Neural cell (in vitro differentiated cells): Measurements from ENCODE around the gene SH3RF2. TPM values are rescaled to one million over a fixed set of nuclear protein-coding genes. Genes with fewer than 3 reads are reported as not detected.

Source experiments
- H2AFZ ChIP-seq: fragments of 200-600, 300-800 bp; sonication (generic), shearing (Covaris generic); 2 replicates; pipeline ENCODE4 v1.6.0; 2014; ENCODE audit warnings: low read depth, mild to moderate bottlenecking, antibody characterized with exemption, low read length, moderate library complexity
- H3F3A ChIP-seq: fragments of 200-600 bp; shearing (Covaris generic); 2 replicates; pipeline ENCODE4 v1.6.1; 2016; ENCODE audit warnings: mild to moderate bottlenecking, moderate library complexity, mixed read lengths, antibody characterized with exemption, low read length; ENCODE audit not compliant: insufficient read depth, poor library complexity, severe bottlenecking
- H3K27ac ChIP-seq: fragments of 200-600, 300-800 bp; sonication (generic), shearing (Covaris generic); 2 replicates; pipeline ENCODE4 v1.5.1; 2014; ENCODE audit warnings: mild to moderate bottlenecking, low read length, moderate library complexity
- H3K27me3 ChIP-seq: fragments of 300-800, 200-600 bp; sonication (generic), shearing (Covaris generic); 2 replicates; pipeline ENCODE4 v1.6.0; 2014; ENCODE audit warnings: mild to moderate bottlenecking, low read depth, low read length, moderate library complexity; ENCODE audit not compliant: insufficient read depth
- H3K36me3 ChIP-seq: fragments of 300-800, 200-600 bp; sonication (generic), shearing (Covaris generic); 2 replicates; pipeline ENCODE4 v1.5.1; 2014; ENCODE audit warnings: mild to moderate bottlenecking, antibody characterized with exemption, low read length, moderate library complexity; ENCODE audit not compliant: insufficient read depth
- H3K4me2 ChIP-seq: fragments of 300-800, 200-600 bp; sonication (generic), shearing (Covaris generic); 2 replicates; pipeline ENCODE4 v1.6.0; 2014; ENCODE audit warnings: mild to moderate bottlenecking, low read length
- H3K4me3 ChIP-seq: fragments of 300-800, 200-600 bp; sonication (generic), shearing (Covaris generic); 2 replicates; pipeline ENCODE4 v1.5.1; 2014; ENCODE audit warnings: mild to moderate bottlenecking, low read length, moderate library complexity
- H3K79me2 ChIP-seq: fragments of 200-600 bp; shearing (Covaris generic); replicated peaks from 2 replicates; pipeline ENCODE4 v1.6.0; 2014; ENCODE audit warnings: mild to moderate bottlenecking, low read length, moderate library complexity; ENCODE audit not compliant: insufficient read depth
- H3K9ac ChIP-seq: fragments of 300-800, 200-600 bp; sonication (generic), shearing (Covaris generic); 2 replicates; pipeline ENCODE4 v1.6.1; 2016; ENCODE audit warnings: mild to moderate bottlenecking, low read length, mixed read lengths
- H3K9me2 ChIP-seq: fragments of 200-600 bp; shearing (Covaris generic); 2 replicates; pipeline ENCODE4 v1.6.1; 2016; ENCODE audit warnings: mild to moderate bottlenecking, low read length, mixed read lengths; ENCODE audit not compliant: insufficient read depth
- H3K9me3 ChIP-seq: fragments of 200-600, 300-800 bp; sonication (generic), shearing (Covaris generic); 2 replicates; pipeline ENCODE4 v1.6.1; 2016; ENCODE audit warnings: mild to moderate bottlenecking, mixed run types, low read length, moderate library complexity, mixed read lengths
- H4K20me1 ChIP-seq: fragments of 200-600 bp; shearing (Covaris generic); 2 replicates; pipeline ENCODE4 v1.6.1; 2016; ENCODE audit warnings: mild to moderate bottlenecking, mixed run types; ENCODE audit not compliant: insufficient read depth
- CTCF ChIP-seq: fragments of 450-650 bp; IDR thresholded peaks from 2 replicates; pipeline ENCODE4 v1.5.1; 2014; ENCODE audit warnings: antibody characterized with exemption, mild to moderate bottlenecking, moderate library complexity; ENCODE audit not compliant: poor library complexity, severe bottlenecking
- EP300 ChIP-seq: fragments of 450-650 bp; conservative IDR thresholded peaks from 2 replicates; pipeline ENCODE4 v1.6.1; 2014; ENCODE audit warnings: antibody characterized with exemption, mild to moderate bottlenecking, moderate library complexity; ENCODE audit not compliant: poor library complexity, severe bottlenecking
- EZH2 ChIP-seq: fragments of 200-600, 300-800 bp; shearing (Covaris generic), sonication (generic); IDR thresholded peaks from 2 replicates; pipeline ENCODE4 v1.6.1; 2014; ENCODE audit warnings: antibody characterized with exemption, low read length, borderline replicate concordance, mild to moderate bottlenecking; ENCODE audit not compliant: insufficient read depth, poor library complexity, severe bottlenecking
- MXI1 ChIP-seq: fragments of 450-650 bp; conservative IDR thresholded peaks from 2 replicates; pipeline ENCODE4 v1.6.1; 2014; ENCODE audit warnings: antibody characterized with exemption, mild to moderate bottlenecking; ENCODE audit not compliant: poor library complexity, severe bottlenecking
- POLR2AphosphoS5 ChIP-seq: IDR thresholded peaks from 2 replicates; pipeline ENCODE4 v1.6.1; 2012
- RAD21 ChIP-seq: fragments of 450-650 bp; conservative IDR thresholded peaks from 2 replicates; pipeline ENCODE4 v1.6.1; 2014; ENCODE audit warnings: antibody characterized with exemption, mild to moderate bottlenecking, moderate library complexity
- REST ChIP-seq: IDR thresholded peaks from 2 replicates; pipeline ENCODE4 v1.6.1; 2012; ENCODE audit warnings: borderline replicate concordance
- SMC3 ChIP-seq: fragments of 450-650 bp; conservative IDR thresholded peaks from 2 replicates; pipeline ENCODE4 v1.6.1; 2014; ENCODE audit warnings: antibody characterized with exemption, mild to moderate bottlenecking, moderate library complexity; ENCODE audit not compliant: poor library complexity
- TAF1 ChIP-seq: IDR thresholded peaks from 2 replicates; pipeline ENCODE4 v1.6.1; 2012; ENCODE audit warnings: low read depth
- polyA plus RNA-seq: library from polyadenylated mRNA; depleted of rRNA; stranded (reverse); fragments of >200 nt; gene quantifications from 2 replicates; pipeline ENCODE4 v1.2.3, GENCODE V29; 2014

The SH3RF2 gene
- polyA plus RNA-seq, 1 donor from 2014 or later, result not detected

GRCh38 chr5:145971108-145971507 lies 34.7 kb downstream of the SH3RF2 start:
- Histone ChIP-seq H3K27me3 (no peaks in the 10 kb centered on the region), H3K4me3 (no peak overlapping the region), H3K9me3 (no peaks in the 10 kb centered on the region), H2AFZ (no peak overlapping the region), H3K27ac (no peak overlapping the region), H3K9ac (no peak overlapping the region), H3K36me3 (no peaks in the 10 kb centered on the region), H3K4me2 (no peak overlapping the region), H4K20me1 (no peaks in the 10 kb centered on the region), H3K9me2 (no peaks in the 10 kb centered on the region), H3K79me2 (no peaks in the 10 kb centered on the region), H3F3A (no peaks in the 10 kb centered on the region)
- TF ChIP-seq EZH2 (no peak), REST (no peak), TAF1 (no peak), RAD21 (no peak), EP300 (no peak), MXI1 (no peak), SMC3 (no peak), CTCF (no peak), POLR2AphosphoS5 (no peak)

- no peaks in the 10 kb centered on the region for H3K9me2 ChIP-seq
- no peaks in the 10 kb centered on the region for H3K9me3 ChIP-seq
- no peak overlapping the region for H3K4me3 ChIP-seq
- H3K79me2 ChIP-seq, result no peaks in the 10 kb centered on the region
- no peak overlapping the region for H2AFZ ChIP-seq
- no peak for TF ChIP-seq REST
- no peak overlapping the region for H3K27ac ChIP-seq
- no peaks in the 10 kb centered on the region for H3K27me3 ChIP-seq
- no peaks in the 10 kb centered on the region for H3F3A ChIP-seq
- H3K4me2 ChIP-seq, result no peak overlapping the region
- no peak overlapping the region for H3K9ac ChIP-seq
- H3K36me3 ChIP-seq, result no peaks in the 10 kb centered on the region
- H4K20me1 ChIP-seq, result no peaks in the 10 kb centered on the region
Measured at GRCh38 chr5:145971701-145972100, 35.3 kb downstream of the SH3RF2 start.
